Measurements from ENCODE around the gene HSPA12B.

Gene HSPA12B

GRCh38 chr20:3732327-3733118, at the start of gene HSPA12B:
TSS of gene HSPA12B (plus strand) at chr20:3732685. CDS start at chr20:3738675, 5,990 bp downstream.
- no peak for DNase-seq (ENCODE audit: low read depth in 2 of 2)

- no peak for DNase-seq (ENCODE audit: low read depth in 2 of 2)
Observed at GRCh38 chr20:3685341-3685740, 47.1 kb upstream of the HSPA12B start.

GRCh38 chr20:3686421-3686820, 46.1 kb upstream of the HSPA12B start:
- no peak for DNase-seq (ENCODE audit: low read depth in 2 of 2)

GRCh38 chr20:3686867-3687321, 45.6 kb upstream of the HSPA12B start:
- DNase-seq (ENCODE audit: low read depth in 2 of 2): no peak

- no peak for DNase-seq (ENCODE audit: low read depth in 2 of 2)
Observed at GRCh38 chr20:3687655-3688054, 44.8 kb upstream of the HSPA12B start.

GRCh38 chr20:3689978-3690377, 42.5 kb upstream of the HSPA12B start:
- DNase-seq (ENCODE audit: low read depth in 2 of 2): no peak

- no peak for DNase-seq (ENCODE audit: low read depth in 2 of 2)
Observed at GRCh38 chr20:3690413-3690812, 42.1 kb upstream of the HSPA12B start.

- DNase-seq (ENCODE audit: low read depth in 2 of 2): no peak
Observed at GRCh38 chr20:3691306-3691705, 41.2 kb upstream of the HSPA12B start.

- no peak for DNase-seq (ENCODE audit: low read depth in 2 of 2)
Observed at GRCh38 chr20:3691897-3692296, 40.6 kb upstream of the HSPA12B start.

- DNase-seq (ENCODE audit: low read depth in 2 of 2): no peak
Observed at GRCh38 chr20:3692706-3693294, 39.7 kb upstream of the HSPA12B start.

GRCh38 chr20:3693376-3693775, 39.1 kb upstream of the HSPA12B start:
- DNase-seq (ENCODE audit: low read depth in 2 of 2): no peak

GRCh38 chr20:3694864-3695263, 37.6 kb upstream of the HSPA12B start:
- DNase-seq (ENCODE audit: low read depth in 2 of 2): no peak

- no peak for DNase-seq (ENCODE audit: low read depth in 2 of 2)
Observed at GRCh38 chr20:3696200-3696599, 36.3 kb upstream of the HSPA12B start.

- DNase-seq (ENCODE audit: low read depth in 2 of 2): no peak
Observed at GRCh38 chr20:3696745-3697587, 35.5 kb upstream of the HSPA12B start.

- DNase-seq (ENCODE audit: low read depth in 2 of 2): no peak
Observed at GRCh38 chr20:3697588-3698305, 34.7 kb upstream of the HSPA12B start.

GRCh38 chr20:3698591-3699001, 33.9 kb upstream of the HSPA12B start:
- no peak for DNase-seq (ENCODE audit: low read depth in 2 of 2)

GRCh38 chr20:3699037-3699436, 33.4 kb upstream of the HSPA12B start:
- DNase-seq (ENCODE audit: low read depth in 2 of 2): no peak

GRCh38 chr20:3701061-3701998, 31.2 kb upstream of the HSPA12B start:
- no peak for DNase-seq (ENCODE audit: low read depth in 2 of 2)

- DNase-seq (ENCODE audit: low read depth in 2 of 2): no peak
Observed at GRCh38 chr20:3702611-3703391, 29.7 kb upstream of the HSPA12B start.

- DNase-seq (ENCODE audit: low read depth in 2 of 2): no peak
Observed at GRCh38 chr20:3704087-3704486, 28.4 kb upstream of the HSPA12B start.

Measured in activated CD4-positive, alpha-beta T cell treated with anti-CD3 and anti-CD28 coated beads for 24 hours (primary cell).